HEK293 (cell line): Measurements from ENCODE around the gene PLP1.

ENCODE experiments used
- CTCF ChIA-PET: fragments of 350-600 bp; formaldehyde crosslinking; extraction: SDS; loops from one replicate; lab custom pipeline; 2021; ENCODE audit warnings: antibody characterized with exemption; lab: Yijun Ruan, JAX
- POLR2A ChIA-PET: fragments of 300-600 bp; formaldehyde crosslinking; extraction: SDS; loops from one replicate; lab custom pipeline; 2020; ENCODE audit warnings: antibody characterized with exemption, inconsistent platforms; lab: Yijun Ruan, JAX
- H3K27ac ChIP-seq: fragments of 200-500 bp; sonication (Bioruptor generic); 2 replicates; pipeline ENCODE4 v1.5.1; 2014; ENCODE audit warnings: low read depth, low read length, control low read depth, inconsistent platforms; ENCODE audit errors: extremely low read depth
- H3K36me3 ChIP-seq, 2 experiments: fragments of 200-500 bp in 1 of 2; sonication (Bioruptor generic) in 1 of 2; 1 replicate in 1 of 2; 2 replicates in 1 of 2; pipeline ENCODE4 v1.5.1; 2014 to 2017; ENCODE audit warnings: inconsistent platforms in 2 of 2, low read length in 2 of 2; ENCODE audit not compliant: control insufficient read depth in 2 of 2, insufficient read depth in 1 of 2
- H3K4me1 ChIP-seq: fragments of 200-500 bp; sonication (Bioruptor generic); 2 replicates; pipeline ENCODE4 v1.5.1; 2014; ENCODE audit warnings: mild to moderate bottlenecking, low read length, inconsistent platforms; ENCODE audit not compliant: control insufficient read depth, insufficient read depth
- H3K4me3 ChIP-seq: 2 replicates; pipeline ENCODE4 v1.5.1; 2011; ENCODE audit warnings: low read depth, mild to moderate bottlenecking, control low read depth, low read length, moderate library complexity
- H3K9me3 ChIP-seq: fragments of 200-500 bp; sonication (Bioruptor generic); 2 replicates; pipeline ENCODE4 v1.5.1; 2014; ENCODE audit warnings: low read depth, low read length, inconsistent platforms; ENCODE audit not compliant: control insufficient read depth, insufficient read depth
- MEIS1 ChIP-seq: sonication (generic); formaldehyde crosslinking; IDR thresholded peaks from 2 replicates; pipeline ENCODE4 v1.8.1; 2022; ENCODE audit warnings: missing genetic modification reagents, mild to moderate bottlenecking, borderline replicate concordance
- MYNN ChIP-seq: fragments of 450-650 bp; formaldehyde crosslinking; IDR thresholded peaks from 2 replicates; pipeline ENCODE4 v1.5.1; 2016; ENCODE audit warnings: missing biosample characterization, missing genetic modification characterization, borderline replicate concordance
- RBAK ChIP-seq: fragments of 450-650 bp; formaldehyde crosslinking; IDR thresholded peaks from 2 replicates; pipeline ENCODE4 v1.5.1; 2016; ENCODE audit warnings: missing biosample characterization, missing genetic modification characterization
- SALL2 ChIP-seq: fragments of 450-650 bp; formaldehyde crosslinking; IDR thresholded peaks from 2 replicates; pipeline ENCODE4 v1.5.0; 2017; ENCODE audit warnings: missing biosample characterization, mild to moderate bottlenecking, missing genetic modification characterization, borderline replicate concordance
- SCRT2 ChIP-seq: fragments of 450-650 bp; formaldehyde crosslinking; IDR thresholded peaks from 2 replicates; pipeline ENCODE4 v1.5.1; 2016; ENCODE audit warnings: missing biosample characterization, missing genetic modification characterization
- SP3 ChIP-seq: fragments of 450-650 bp; formaldehyde crosslinking; IDR thresholded peaks from 2 replicates; pipeline ENCODE4 v1.5.1; 2016; ENCODE audit warnings: missing biosample characterization, missing genetic modification characterization
- SP7 ChIP-seq: fragments of 450-650 bp; formaldehyde crosslinking; IDR thresholded peaks from 2 replicates; pipeline ENCODE4 v1.5.1; 2016; ENCODE audit warnings: missing biosample characterization, missing genetic modification characterization
- WT1 ChIP-seq: fragments of 450-650 bp; formaldehyde crosslinking; IDR thresholded peaks from 2 replicates; pipeline ENCODE4 v1.5.1; 2016; ENCODE audit warnings: missing biosample characterization, missing genetic modification characterization
- ZNF174 ChIP-seq: fragments of 450-650 bp; formaldehyde crosslinking; IDR thresholded peaks from 2 replicates; pipeline ENCODE4 v1.5.0; 2017; ENCODE audit warnings: missing biosample characterization, mild to moderate bottlenecking, missing genetic modification characterization
- ZNF2 ChIP-seq: fragments of 450-650 bp; formaldehyde crosslinking; IDR thresholded peaks from 2 replicates; pipeline ENCODE4 v1.5.1; 2016; ENCODE audit warnings: missing biosample characterization, missing genetic modification characterization
- ZNF555 ChIP-seq: fragments of 450-650 bp; formaldehyde crosslinking; conservative IDR thresholded peaks from 2 replicates; pipeline ENCODE4 v1.5.1; 2017; ENCODE audit warnings: missing biosample characterization, mild to moderate bottlenecking, missing genetic modification characterization, inconsistent platforms
- ZNF624 ChIP-seq: fragments of 450-650 bp; formaldehyde crosslinking; IDR thresholded peaks from 2 replicates; pipeline ENCODE4 v1.5.1; 2017; ENCODE audit warnings: missing biosample characterization, missing genetic modification characterization
- ZNF658 ChIP-seq: fragments of 450-650 bp; formaldehyde crosslinking; IDR thresholded peaks from 2 replicates; pipeline ENCODE4; 2016; ENCODE audit warnings: missing biosample characterization, missing genetic modification characterization
- ZNF776 ChIP-seq: fragments of 450-650 bp; formaldehyde crosslinking; IDR thresholded peaks from 2 replicates; pipeline ENCODE4 v1.5.0; 2017; ENCODE audit warnings: missing biosample characterization, missing genetic modification characterization, borderline replicate concordance
- TF ChIP-seq, protein P1 (sequence below): fragments of 450-650 bp; formaldehyde crosslinking; IDR thresholded peaks from 2 replicates; pipeline ENCODE4 v1.5.1; 2016; ENCODE audit warnings: missing biosample characterization, missing genetic modification characterization
- TF ChIP-seq, protein P2 (sequence below): fragments of 450-650 bp; formaldehyde crosslinking; IDR thresholded peaks from 2 replicates; pipeline ENCODE4 v1.5.1; 2016; ENCODE audit warnings: missing biosample characterization, missing genetic modification characterization, low read depth
- TF ChIP-seq, protein P3 (sequence below): fragments of 450-650 bp; formaldehyde crosslinking; IDR thresholded peaks from 2 replicates; pipeline ENCODE4 v1.5.1; 2016; ENCODE audit warnings: missing biosample characterization, missing genetic modification characterization, borderline replicate concordance
- TF ChIP-seq, protein P4 (sequence below): fragments of 450-650 bp; formaldehyde crosslinking; IDR thresholded peaks from 2 replicates; pipeline ENCODE4 v1.5.1; 2017; ENCODE audit warnings: missing biosample characterization, missing genetic modification characterization
- TF ChIP-seq, protein P5 (sequence below): fragments of 450-650 bp; formaldehyde crosslinking; IDR thresholded peaks from 2 replicates; pipeline ENCODE4 v1.5.1; 2016; ENCODE audit warnings: missing biosample characterization, missing genetic modification characterization, low read depth
- TF ChIP-seq, protein P6 (sequence below): fragments of 450-650 bp; formaldehyde crosslinking; IDR thresholded peaks from 2 replicates; pipeline ENCODE4 v1.5.1; 2016; ENCODE audit warnings: missing biosample characterization, missing genetic modification characterization
- TF ChIP-seq, protein P7 (sequence below): fragments of 450-650 bp; formaldehyde crosslinking; IDR thresholded peaks from 2 replicates; pipeline ENCODE4 v1.5.1; 2016; ENCODE audit warnings: missing biosample characterization, missing genetic modification characterization
- TF ChIP-seq, protein P8 (sequence below): fragments of 450-650 bp; formaldehyde crosslinking; IDR thresholded peaks from 2 replicates; pipeline ENCODE4 v1.5.1; 2017; ENCODE audit warnings: missing biosample characterization, missing genetic modification characterization

Gene PLP1

DNA sequence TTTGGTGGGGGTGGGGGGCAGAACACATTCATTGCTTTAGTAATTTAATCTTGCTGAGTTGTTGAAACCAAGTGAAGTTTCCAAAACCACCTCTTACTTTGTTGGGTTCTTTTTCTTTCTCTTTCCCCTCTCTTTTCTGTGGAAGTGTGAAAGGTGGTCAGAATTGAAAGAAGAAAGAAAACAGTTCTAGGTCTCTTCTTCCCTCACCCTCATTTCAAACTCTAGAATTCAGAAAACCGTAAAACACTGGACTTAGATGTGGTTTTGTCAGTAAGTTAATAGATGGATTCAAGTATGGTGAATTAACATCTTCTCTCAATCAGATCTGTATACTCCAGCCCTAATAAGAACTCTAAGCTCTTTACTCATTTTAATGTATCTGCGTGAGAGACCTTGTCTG, 23.7 kb downstream of the PLP1 start (continued):
- TF ChIP-seq, protein P1, sequence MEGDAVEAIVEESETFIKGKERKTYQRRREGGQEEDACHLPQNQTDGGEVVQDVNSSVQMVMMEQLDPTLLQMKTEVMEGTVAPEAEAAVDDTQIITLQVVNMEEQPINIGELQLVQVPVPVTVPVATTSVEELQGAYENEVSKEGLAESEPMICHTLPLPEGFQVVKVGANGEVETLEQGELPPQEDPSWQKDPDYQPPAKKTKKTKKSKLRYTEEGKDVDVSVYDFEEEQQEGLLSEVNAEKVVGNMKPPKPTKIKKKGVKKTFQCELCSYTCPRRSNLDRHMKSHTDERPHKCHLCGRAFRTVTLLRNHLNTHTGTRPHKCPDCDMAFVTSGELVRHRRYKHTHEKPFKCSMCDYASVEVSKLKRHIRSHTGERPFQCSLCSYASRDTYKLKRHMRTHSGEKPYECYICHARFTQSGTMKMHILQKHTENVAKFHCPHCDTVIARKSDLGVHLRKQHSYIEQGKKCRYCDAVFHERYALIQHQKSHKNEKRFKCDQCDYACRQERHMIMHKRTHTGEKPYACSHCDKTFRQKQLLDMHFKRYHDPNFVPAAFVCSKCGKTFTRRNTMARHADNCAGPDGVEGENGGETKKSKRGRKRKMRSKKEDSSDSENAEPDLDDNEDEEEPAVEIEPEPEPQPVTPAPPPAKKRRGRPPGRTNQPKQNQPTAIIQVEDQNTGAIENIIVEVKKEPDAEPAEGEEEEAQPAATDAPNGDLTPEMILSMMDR: no peak
- no peak for TF ChIP-seq SALL2 (tag by site-specific recombination)
- TF ChIP-seq, protein P2, sequence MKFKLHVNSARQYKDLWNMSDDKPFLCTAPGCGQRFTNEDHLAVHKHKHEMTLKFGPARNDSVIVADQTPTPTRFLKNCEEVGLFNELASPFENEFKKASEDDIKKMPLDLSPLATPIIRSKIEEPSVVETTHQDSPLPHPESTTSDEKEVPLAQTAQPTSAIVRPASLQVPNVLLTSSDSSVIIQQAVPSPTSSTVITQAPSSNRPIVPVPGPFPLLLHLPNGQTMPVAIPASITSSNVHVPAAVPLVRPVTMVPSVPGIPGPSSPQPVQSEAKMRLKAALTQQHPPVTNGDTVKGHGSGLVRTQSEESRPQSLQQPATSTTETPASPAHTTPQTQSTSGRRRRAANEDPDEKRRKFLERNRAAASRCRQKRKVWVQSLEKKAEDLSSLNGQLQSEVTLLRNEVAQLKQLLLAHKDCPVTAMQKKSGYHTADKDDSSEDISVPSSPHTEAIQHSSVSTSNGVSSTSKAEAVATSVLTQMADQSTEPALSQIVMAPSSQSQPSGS (tag by site-specific recombination): no peak
- TF ChIP-seq, protein P3, sequence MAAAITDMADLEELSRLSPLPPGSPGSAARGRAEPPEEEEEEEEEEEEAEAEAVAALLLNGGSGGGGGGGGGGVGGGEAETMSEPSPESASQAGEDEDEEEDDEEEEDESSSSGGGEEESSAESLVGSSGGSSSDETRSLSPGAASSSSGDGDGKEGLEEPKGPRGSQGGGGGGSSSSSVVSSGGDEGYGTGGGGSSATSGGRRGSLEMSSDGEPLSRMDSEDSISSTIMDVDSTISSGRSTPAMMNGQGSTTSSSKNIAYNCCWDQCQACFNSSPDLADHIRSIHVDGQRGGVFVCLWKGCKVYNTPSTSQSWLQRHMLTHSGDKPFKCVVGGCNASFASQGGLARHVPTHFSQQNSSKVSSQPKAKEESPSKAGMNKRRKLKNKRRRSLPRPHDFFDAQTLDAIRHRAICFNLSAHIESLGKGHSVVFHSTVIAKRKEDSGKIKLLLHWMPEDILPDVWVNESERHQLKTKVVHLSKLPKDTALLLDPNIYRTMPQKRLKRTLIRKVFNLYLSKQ (tag by site-specific recombination): no peak
- TF ChIP-seq ZNF776: no peak
- TF ChIP-seq, all 188 proteins: peak for 0

DNA sequence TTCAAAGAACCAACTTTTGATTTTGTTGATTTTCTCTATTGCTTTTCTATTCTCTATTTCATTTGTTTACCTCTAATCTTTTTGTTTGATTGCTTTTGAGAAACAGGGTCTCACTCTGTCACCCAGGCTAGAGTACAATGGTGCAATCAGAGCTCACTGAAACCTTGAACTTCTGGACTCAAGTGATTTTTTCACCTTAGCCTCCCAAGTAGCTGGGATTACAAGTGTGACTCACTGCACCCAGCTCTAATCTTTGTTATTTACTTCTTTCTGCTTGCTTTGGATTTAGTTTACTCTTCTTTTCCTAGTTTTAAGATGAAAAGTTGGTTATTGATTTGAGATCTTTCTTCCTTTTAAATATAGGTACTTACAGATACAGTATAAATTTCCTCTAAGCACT, 29.2 kb downstream of the PLP1 start:
- ChIA-PET POLR2A (interaction anchor here (0.6 kb wide), 1 partner anchor 14 kb away, joined by 4 read pairs; no protein-coding TSS in a partner anchor), CTCF (interaction anchor here (1.8 kb wide), 1 partner anchor 11 kb away, joined by 5 read pairs; no protein-coding TSS in a partner anchor)
- no peaks in the 10 kb centered on the region for H3K4me1 ChIP-seq
- TF ChIP-seq ZNF658 (no peak), MEIS1 (CRISPR knock-in tag) (no peak), RBAK (tag by site-specific recombination) (no peak), SP7 (tag by site-specific recombination) (no peak), ZNF624 (no peak), ZNF2 (tag by site-specific recombination) (no peak), ZNF174 (tag by site-specific recombination) (no peak), SCRT2 (no peak), WT1 (tag by site-specific recombination) (no peak), ZNF555 (tag by site-specific recombination) (no peak), MYNN (tag by site-specific recombination) (no peak), SP3 (no peak)
- TF ChIP-seq, protein P4, sequence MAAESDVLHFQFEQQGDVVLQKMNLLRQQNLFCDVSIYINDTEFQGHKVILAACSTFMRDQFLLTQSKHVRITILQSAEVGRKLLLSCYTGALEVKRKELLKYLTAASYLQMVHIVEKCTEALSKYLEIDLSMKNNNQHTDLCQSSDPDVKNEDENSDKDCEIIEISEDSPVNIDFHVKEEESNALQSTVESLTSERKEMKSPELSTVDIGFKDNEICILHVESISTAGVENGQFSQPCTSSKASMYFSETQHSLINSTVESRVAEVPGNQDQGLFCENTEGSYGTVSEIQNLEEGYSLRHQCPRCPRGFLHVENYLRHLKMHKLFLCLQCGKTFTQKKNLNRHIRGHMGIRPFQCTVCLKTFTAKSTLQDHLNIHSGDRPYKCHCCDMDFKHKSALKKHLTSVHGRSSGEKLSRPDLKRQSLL: no peak
- TF ChIP-seq, protein P5, sequence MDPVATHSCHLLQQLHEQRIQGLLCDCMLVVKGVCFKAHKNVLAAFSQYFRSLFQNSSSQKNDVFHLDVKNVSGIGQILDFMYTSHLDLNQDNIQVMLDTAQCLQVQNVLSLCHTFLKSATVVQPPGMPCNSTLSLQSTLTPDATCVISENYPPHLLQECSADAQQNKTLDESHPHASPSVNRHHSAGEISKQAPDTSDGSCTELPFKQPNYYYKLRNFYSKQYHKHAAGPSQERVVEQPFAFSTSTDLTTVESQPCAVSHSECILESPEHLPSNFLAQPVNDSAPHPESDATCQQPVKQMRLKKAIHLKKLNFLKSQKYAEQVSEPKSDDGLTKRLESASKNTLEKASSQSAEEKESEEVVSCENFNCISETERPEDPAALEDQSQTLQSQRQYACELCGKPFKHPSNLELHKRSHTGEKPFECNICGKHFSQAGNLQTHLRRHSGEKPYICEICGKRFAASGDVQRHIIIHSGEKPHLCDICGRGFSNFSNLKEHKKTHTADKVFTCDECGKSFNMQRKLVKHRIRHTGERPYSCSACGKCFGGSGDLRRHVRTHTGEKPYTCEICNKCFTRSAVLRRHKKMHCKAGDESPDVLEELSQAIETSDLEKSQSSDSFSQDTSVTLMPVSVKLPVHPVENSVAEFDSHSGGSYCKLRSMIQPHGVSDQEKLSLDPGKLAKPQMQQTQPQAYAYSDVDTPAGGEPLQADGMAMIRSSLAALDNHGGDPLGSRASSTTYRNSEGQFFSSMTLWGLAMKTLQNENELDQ: no peak
- TF ChIP-seq, protein P6, sequence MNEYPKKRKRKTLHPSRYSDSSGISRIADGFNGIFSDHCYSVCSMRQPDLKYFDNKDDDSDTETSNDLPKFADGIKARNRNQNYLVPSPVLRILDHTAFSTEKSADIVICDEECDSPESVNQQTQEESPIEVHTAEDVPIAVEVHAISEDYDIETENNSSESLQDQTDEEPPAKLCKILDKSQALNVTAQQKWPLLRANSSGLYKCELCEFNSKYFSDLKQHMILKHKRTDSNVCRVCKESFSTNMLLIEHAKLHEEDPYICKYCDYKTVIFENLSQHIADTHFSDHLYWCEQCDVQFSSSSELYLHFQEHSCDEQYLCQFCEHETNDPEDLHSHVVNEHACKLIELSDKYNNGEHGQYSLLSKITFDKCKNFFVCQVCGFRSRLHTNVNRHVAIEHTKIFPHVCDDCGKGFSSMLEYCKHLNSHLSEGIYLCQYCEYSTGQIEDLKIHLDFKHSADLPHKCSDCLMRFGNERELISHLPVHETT: no peak
- TF ChIP-seq, protein P7, sequence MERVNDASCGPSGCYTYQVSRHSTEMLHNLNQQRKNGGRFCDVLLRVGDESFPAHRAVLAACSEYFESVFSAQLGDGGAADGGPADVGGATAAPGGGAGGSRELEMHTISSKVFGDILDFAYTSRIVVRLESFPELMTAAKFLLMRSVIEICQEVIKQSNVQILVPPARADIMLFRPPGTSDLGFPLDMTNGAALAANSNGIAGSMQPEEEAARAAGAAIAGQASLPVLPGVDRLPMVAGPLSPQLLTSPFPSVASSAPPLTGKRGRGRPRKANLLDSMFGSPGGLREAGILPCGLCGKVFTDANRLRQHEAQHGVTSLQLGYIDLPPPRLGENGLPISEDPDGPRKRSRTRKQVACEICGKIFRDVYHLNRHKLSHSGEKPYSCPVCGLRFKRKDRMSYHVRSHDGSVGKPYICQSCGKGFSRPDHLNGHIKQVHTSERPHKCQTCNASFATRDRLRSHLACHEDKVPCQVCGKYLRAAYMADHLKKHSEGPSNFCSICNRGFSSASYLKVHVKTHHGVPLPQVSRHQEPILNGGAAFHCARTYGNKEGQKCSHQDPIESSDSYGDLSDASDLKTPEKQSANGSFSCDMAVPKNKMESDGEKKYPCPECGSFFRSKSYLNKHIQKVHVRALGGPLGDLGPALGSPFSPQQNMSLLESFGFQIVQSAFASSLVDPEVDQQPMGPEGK: no peak
- TF ChIP-seq, protein P8, sequence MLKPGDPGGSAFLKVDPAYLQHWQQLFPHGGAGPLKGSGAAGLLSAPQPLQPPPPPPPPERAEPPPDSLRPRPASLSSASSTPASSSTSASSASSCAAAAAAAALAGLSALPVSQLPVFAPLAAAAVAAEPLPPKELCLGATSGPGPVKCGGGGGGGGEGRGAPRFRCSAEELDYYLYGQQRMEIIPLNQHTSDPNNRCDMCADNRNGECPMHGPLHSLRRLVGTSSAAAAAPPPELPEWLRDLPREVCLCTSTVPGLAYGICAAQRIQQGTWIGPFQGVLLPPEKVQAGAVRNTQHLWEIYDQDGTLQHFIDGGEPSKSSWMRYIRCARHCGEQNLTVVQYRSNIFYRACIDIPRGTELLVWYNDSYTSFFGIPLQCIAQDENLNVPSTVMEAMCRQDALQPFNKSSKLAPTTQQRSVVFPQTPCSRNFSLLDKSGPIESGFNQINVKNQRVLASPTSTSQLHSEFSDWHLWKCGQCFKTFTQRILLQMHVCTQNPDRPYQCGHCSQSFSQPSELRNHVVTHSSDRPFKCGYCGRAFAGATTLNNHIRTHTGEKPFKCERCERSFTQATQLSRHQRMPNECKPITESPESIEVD (tag by site-specific recombination): no peak
- TF ChIP-seq, all 188 proteins: peak for 0
- H3K4me3 ChIP-seq: no peak overlapping the region
- no peaks in the 10 kb centered on the region for H3K36me3 ChIP-seq
- H3K9me3 ChIP-seq: no peaks in the 10 kb centered on the region
- H3K27ac ChIP-seq: no peak overlapping the region
